GM21423 (cell line): ENCODE measurements around the gene STK32B.
"Not testable (repeated sequence)": the region's sequence is repeated elsewhere in the genome, so short reads cannot be mapped to it uniquely, and the experiment has no call there.

Experiments used
- ATAC-seq: cut with Tn5 transposase; IDR thresholded peaks from one replicate; pipeline ENCODE4 v1.9.1; 2021; ENCODE audit warnings: mild to moderate bottlenecking, moderate library complexity; ENCODE audit not compliant: unreplicated experiment

STK32B gene

GRCh38 chr4:5051278-5052203 lies at the start of gene STK32B:
TSS of gene STK32B (plus strand) at chr4:5051480.
- no peak for ATAC-seq

- ATAC-seq = not testable (repeated sequence)
Measured at GRCh38 chr4:5001641-5002040, 49.6 kb upstream of the STK32B start.

- no peak for ATAC-seq
Measured at GRCh38 chr4:5003372-5003857, 47.9 kb upstream of the STK32B start.

- ATAC-seq = no peak
Measured at GRCh38 chr4:5003918-5004317, 47.4 kb upstream of the STK32B start.

- ATAC-seq = no peak
Measured at GRCh38 chr4:5004496-5004895, 46.8 kb upstream of the STK32B start.

DNA sequence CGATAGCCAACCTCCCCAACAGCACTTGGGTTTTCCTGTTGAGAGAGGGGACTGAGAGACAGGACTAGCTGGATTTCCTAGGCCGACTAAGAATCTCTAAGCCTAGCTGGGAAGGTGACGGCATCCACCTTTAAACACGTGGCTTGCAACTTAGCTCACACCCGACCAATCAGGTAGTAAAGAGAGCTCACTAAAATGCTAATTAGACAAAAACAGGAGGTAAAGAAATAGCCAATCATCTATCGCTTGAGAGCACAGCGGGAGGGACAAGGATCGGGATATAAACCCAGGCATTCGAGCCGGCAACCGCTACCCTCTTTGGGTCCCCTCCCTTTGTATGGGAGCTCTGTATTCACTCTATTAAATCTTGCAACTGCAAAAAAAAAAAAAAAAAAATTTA lies 44.3 kb upstream of the STK32B start:
- ATAC-seq = not testable (repeated sequence)

- ATAC-seq = no peak
Measured at GRCh38 chr4:5009796-5010195, 41.5 kb upstream of the STK32B start.

- no peak for ATAC-seq
Measured at GRCh38 chr4:5010984-5011383, 40.3 kb upstream of the STK32B start.

DNA sequence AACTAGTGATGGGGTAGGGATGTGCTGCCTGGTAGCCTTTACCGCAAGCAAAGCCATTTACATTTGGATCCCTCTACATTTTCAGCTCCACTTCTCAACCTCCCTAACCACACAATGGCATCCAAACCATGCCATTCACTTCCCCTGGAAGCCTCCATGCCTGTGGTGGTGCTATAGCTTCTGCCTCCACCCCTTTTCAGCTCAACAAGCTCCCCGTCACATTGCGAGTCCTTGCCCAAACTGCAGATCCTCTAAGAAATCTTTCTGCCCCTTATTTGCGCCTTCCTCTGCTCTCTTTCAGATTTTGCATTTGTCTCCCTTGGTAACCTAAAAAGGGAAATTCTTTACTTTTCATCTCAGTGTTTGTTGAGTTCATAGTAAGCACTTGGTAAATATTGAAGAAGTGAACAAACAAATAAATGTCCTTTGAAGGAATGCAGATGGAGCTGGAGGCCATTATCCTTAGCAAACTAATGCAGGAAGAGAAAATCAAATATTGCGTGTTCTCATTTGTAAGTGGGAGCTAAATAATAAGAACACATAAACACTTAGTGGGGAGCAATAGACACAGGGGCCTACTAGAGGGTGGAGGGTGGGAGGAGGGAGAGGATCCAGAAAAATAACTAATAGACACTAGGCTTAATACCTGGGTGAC lies 38.9 kb upstream of the STK32B start:
- no peak for ATAC-seq

GRCh38 chr4:5012958-5013357 lies 38.3 kb upstream of the STK32B start:
- no peak for ATAC-seq

GRCh38 chr4:5014007-5014682 lies 37.1 kb upstream of the STK32B start:
- ATAC-seq = no peak

DNA sequence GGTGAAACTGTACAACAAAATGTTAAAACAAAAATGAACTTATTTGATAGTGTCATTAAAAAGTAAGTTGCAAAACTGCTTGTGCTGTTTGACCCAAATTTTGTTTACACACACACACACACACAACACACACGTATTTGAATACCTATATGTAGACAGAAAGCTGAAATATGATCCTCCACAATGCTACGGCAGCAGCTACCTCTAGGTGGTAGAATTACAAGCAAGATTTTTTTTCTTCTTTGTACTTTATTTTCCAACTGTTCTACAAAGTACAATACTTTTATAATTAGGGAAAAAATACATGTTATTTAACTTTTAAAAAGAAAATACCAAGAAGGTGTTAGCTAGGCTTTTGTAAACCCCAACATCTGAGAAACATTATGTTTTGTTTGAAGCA lies 33.2 kb upstream of the STK32B start:
- no peak for ATAC-seq

- ATAC-seq = no peak
Measured at GRCh38 chr4:5018603-5019002, 32.7 kb upstream of the STK32B start.

DNA sequence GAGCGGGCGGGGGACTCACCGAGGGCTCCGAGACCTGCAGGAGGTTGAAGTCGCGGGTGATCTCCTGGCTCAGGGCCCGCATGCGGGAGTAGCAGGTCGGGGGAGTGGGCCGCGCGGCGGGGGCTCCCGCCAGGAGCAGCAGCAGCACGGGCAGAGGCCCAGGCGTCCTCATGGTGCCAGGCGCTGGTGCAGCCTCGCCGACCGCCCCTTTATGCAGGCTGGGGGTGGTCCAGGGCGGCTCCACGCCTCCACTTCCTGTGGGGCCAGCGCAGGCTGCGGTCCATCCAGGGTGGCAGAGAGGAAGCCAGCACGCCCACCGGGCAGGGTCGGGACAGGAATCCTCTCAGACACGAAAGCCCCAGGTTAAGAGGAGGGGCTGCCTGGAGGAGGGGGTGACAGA lies 32.0 kb upstream of the STK32B start, which contains the start of gene CYTL1:
TSS of gene CYTL1 (minus strand) at position 185 of the 400 bp plus-strand sequence. CDS start at position 172, 13 bp downstream.
- ATAC-seq = no peak

GRCh38 chr4:5019796-5020195 lies 31.5 kb upstream of the STK32B start:
- no peak for ATAC-seq

- no peak for ATAC-seq
Measured at GRCh38 chr4:5020341-5020740, 30.9 kb upstream of the STK32B start.

- ATAC-seq = no peak
Measured at GRCh38 chr4:5021546-5021945, 29.7 kb upstream of the STK32B start.

DNA sequence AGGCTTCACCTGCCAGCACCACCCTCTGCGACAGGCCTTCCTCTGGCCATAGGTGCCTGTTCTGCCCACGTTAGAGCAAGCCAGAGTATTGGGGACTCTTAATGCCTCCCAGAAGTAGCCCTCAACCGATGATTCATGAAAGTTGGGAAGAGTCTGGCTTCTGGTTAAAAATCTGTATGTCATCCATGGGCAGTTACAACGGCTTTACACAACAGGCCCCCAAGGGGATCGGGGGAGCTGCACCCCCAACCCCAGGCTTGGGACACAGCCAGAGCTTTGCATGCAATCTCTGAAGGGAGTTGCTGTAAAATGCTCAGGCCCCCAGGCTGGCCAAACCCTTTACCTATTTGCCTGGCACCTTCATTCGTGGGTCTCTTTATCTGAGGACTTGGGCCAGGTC lies 26.6 kb upstream of the STK32B start:
- no peak for ATAC-seq

- no peak for ATAC-seq
Measured at GRCh38 chr4:5026371-5026770, 24.9 kb upstream of the STK32B start.

DNA sequence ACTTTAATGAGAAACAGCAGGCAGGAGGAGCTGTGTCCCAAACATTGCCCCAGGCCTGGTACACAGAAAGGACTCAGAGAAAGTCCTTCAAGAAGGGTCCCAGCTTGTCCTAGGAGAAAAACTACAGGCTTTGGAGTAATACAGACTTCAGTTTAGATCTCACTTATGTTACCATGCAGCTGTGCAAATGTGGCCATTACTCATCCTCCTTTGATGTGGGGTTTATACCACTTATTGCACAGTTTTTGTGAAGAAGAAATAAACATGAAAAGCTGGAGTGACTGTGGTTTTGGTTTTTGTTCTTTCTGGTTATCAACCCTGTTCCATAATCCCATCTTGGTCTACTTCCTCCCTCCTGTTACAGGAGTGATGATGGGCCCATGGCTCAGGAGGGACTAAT lies 23.9 kb upstream of the STK32B start:
- ATAC-seq = no peak

- no peak for ATAC-seq
Measured at GRCh38 chr4:5028480-5028879, 22.8 kb upstream of the STK32B start.
